HG02973 (cell line): ENCODE results near the gene DNM3.
"Not testable (repeated sequence)": the region's sequence is repeated elsewhere in the genome, so short reads cannot be mapped to it uniquely, and the experiment has no call there.

ENCODE experiments used
- ATAC-seq: cut with Tn5 transposase; IDR thresholded peaks from one replicate; pipeline ENCODE4 v1.9.1; 2021; ENCODE audit warnings: moderate library complexity; ENCODE audit not compliant: unreplicated experiment

The DNM3 gene

DNA sequence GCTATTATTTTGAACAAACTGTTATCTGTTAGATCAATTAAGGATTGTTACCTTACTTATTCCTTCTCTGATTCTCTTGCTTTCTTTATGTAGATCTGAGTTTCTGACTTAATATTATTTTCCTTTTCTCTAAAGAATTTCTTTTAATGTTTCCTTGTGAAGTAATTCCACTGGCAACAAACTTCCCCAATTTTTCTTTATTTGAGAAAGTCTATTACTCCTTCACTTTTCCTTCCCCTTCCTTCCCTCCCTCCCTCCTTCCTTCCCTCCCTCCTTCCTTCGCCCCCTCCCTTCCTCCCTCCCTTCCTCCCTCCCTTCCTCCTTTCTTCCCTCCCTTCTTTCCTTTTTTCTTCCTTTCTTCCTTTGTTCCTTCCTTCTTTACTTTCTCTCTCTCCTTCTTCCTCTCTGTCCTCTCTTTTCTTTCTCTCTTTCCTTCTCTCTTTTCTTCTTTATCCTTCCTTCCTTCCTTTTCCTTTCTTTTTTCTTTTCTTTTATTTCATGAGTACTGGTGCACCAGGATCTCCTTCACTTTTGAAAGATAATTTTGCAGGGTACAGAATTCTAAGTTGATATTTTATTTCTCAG, 177.5 kb downstream of the DNM3 start:
- no peak for ATAC-seq

DNA sequence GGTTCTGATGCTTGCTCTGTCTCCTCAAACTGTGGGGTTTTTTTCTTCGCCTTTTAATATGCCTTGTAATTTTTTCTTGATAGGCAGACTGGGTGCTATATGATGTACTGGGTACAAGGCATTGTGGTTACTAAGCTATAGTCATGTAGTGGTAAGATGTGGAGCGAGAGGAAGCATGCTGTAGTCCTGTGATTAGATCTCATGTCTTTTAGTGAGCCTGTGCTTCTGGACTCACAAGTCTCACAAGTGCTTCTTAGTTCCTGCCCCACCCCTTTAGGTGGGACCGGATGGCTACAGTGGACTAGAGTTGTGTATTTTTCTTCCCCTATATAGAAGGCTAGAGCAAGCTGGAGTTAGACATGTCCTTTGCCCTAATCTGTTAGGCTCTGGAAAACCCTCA, 178.7 kb downstream of the DNM3 start:
- ATAC-seq, result no peak

DNA sequence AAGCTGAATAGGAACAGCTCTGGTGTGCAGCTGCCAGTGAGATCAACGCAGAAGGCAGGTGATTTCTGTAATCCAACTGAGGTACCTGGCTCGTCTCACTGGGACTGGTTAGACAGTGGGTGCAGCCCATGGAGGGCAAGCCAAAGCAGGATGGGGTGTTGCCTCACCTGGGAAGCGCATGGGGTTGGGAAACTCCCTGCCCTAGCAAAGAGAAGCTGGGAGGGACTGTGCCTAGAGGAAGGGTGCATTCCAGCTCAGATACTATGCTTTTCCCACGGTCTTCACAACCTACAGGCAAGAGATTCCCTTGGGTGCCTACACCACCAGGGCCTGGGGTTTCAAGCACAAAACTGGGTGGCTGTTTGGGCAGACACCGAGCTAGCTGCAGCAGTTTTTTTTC, 183.2 kb downstream of the DNM3 start:
- no peak for ATAC-seq

DNA sequence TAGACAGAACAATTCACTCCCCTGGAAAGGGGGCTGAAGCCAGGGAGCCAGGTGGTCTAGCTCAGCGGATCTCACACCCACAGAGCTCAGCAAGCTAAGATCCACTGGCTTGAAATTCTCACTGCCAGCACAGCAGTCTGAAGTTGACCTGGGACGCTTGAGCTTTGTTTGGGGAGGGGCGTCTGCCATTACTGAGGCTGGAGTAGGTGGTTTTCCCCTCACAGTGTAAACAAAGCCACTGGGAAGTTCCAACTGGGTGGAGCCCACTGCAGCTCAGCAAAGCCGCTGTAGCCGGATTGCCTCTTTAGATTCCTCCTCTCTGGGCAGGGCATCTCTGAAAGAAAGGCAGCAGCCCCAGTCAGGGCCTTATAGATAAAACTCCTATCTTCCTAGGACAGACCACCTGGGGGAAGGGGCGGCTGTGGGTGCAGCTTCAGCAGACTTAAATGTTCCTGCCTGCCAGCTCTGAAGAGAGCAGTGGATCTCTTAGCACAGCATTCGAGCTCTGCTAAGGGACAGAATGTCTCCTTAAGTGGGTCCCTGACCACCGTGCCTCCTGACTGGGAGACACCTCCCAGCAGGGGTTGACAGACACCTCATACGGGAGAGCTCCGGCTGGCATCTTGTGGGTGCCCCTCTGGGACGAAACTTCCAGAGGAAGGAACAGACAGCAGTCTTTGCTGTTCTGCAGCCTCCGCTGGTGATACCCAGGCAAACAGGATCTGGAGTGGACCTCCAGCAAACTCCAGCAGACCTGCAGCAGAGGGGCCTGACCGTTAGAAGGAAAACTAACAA, 183.8 kb downstream of the DNM3 start:
- ATAC-seq, result not testable (repeated sequence)

DNA sequence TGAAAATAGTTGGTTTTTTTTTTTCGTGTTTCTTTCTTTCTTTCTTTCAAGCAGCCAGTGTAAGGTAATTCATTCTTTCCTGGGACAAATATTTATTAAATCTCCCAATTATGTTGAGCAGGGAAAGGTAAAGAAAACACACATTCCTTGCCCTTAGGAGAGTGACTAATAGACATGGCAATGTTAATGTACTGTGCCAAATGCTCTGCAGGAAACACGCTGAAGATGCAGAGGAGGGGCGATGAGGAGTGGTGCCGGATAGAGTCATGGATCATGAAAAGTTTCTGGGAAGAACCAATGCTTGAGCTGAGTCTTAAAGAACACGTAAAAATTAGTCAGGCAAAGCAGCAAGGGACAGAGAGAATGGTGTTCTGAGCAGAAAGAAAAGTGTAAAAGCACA, 199.2 kb downstream of the DNM3 start:
- ATAC-seq, result no peak

DNA sequence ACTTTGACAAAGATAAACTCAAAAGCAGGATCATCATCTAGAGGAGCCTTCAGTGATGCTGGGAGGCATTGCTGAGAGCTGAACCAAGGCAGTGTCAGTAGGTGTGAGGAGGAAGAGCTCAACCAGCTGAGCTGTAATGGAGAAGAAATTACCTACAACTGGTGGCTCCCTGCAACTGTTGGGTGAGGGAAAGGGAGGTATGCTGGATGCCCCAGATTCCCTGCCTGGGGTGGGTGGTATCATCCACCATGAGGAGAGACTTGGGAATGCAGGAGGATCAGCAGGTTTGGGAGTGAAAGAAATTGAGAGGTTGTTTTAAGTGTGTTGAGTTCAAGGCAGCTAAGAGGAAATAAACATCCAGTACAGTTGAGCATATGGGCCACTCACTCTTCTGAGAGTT, 199.8 kb downstream of the DNM3 start:
- no peak for ATAC-seq

DNA sequence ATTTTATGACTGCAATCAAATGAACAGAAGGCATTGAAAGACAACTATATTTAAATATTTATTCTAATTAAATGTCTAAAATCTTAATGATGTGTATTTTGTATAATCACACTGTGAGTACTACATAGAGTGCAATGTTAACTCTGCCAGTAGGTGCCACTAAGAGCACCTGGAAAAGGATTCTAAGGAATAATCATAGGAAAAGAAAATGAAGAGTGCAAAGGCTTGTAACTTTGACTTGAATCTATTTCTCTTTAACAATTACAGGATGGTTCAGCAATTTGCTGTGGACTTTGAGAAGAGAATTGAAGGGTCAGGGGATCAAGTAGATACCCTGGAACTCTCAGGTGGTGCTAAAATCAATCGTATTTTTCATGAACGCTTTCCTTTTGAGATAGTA, 200.4 kb downstream of the DNM3 start:
- ATAC-seq, result no peak

DNA sequence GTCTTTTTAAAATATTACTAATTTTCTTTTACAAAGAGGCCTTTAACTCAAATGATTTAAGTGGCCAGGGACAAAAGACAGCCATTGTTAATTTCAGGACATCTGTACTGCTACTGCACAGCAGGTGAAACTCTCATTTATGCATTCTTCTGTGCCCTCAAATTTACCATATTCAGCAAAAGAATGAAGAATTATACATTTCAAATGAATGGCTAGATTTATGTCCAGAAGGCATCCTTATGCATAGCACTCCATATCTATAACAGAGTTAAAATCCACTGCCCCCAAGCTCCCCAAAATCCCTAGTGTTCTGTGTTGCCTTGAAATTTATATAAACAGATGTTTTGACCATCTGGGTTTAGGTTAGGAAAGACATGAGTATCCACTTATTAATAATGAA, 202.6 kb downstream of the DNM3 start:
- no peak for ATAC-seq

DNA sequence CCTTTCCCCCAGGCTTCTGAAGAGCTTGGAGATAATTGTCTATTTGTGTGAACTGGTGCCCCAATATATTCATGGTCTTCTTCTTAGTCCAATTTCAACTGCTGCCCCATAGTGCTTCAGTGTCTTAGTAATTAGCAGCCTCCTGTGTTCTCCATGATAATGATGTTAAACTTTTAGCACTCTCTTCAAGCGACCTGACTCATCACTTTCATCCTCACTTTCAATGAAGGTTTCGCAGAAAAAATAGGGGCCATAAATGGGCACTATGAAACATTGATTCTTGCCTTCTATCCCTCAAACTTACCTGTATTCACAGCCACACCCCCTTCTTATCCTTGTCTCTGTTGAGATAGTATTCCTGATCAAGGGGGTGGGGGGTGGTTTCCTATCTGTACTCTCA, 210.6 kb downstream of the DNM3 start:
- ATAC-seq, result no peak

DNA sequence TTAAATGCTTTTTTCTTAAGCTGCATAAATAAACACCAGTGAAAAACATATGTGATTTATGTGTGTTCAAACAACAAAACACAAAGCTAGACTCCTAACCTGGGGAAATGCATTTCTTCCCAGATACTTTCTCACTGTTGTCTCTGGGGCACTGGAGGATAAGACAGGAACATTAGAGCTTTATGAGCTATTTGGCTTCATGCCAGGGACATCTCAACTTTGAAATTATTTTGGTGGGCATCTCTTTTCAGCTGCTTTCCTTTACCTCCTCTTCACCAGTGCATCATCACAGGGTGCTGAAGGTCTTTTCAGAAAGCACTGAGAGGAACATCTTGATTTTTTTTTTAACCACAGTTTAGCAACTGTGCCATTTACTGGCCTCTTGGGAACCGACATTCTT, 212.9 kb downstream of the DNM3 start:
- no peak for ATAC-seq

DNA sequence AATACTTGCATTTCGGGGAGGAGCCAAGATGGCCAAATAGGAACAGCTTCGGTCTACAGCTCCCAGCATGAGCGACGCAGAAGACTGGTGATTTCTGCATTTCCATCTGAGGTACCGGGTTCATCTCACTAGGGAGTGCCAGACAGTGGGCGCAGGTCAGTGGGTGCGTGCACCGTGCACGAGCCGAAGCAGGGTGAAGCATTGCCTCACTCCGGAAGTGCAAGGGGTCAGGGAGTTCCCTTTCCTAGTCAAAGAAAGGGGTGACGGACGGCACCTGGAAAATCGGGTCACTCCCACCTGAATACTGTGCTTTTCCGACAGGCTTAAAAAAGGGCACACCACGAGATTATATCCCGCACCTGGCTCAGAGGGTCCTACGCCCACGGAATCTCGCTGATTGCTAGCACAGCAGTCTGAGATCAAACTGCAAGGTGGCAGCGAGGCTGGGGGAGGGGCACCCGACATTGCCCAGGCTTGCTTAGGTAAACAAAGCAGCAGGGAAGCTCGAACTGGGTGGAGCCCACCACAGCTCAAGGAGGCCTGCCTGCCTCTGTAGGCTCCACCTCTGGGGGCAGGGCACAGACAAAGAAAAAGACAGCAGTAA, 214.6 kb downstream of the DNM3 start:
- ATAC-seq, result not testable (repeated sequence)

DNA sequence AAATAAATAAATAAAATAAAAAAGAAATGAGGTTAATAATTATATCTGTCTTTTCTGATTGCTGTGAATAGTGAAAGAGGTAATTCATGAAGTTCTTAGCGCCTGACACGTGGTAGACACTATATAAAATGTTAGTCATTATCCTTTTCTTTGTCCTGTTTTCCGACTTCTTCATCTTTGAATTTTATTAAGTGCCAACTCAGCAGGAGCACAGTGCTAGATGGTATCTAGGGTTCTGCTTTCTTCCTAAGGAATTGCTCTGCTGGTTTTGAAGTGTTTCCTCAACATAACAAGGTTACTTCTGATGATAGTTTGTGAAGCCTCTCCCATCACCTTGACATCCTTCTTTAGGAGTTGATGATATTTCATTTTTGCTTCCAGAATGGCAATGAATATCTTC, 227.0 kb downstream of the DNM3 start:
- no peak for ATAC-seq

DNA sequence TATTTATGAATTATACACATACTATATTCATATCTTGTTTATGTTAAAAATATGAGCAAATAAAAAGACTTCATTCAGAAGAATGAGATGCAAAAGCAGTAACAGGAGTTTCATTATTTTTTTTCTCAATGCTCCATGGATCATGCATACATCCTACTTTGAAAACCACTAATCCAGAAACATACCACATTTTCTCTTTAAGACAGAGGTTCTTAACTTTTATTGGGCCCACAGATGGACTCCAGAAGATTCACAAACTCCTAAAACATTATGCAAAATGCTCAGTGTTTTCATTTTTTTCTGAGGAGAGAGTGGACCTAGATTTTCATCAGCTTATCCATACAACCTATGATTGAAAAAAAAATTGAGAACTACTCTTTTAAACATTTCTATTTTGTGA, 227.8 kb downstream of the DNM3 start:
- ATAC-seq, result no peak

DNA sequence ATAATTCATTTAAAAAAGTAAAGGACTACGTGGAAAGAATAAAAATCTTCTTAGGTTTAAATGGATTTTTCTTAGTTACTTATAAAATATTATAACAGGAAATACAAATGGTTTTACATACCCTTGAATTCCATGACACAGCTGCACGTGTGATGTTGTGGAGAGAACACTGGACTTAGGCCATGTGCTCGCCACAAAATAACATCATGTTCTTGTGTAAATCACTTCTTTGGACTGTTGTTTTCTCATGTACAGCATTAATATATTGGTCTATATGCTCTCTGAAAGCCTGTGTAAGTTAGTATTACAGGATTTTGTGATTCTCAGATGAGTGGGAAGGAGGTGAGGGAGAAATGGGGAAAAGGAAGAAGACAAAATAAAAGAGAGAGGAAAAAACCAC, 228.2 kb downstream of the DNM3 start:
- ATAC-seq, result no peak

DNA sequence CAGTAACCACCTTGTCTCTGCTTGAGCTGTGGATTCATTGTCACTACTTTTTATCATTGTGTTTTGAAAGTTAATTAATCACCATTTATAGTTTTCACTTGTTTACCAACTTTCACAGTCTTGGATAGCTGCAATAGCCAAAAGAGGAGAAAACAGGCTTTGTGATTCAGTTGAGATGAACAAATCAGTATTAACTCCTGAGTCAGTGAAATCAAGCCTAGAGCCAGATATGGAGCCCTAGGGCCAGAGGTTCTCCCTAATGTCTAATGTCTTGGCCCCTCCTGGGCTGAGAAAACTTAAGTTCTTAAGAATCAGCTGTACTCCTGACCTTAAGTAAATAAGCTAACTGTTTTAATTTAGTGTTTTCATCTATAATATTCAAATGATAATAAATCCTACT, 228.8 kb downstream of the DNM3 start:
- ATAC-seq, result no peak

DNA sequence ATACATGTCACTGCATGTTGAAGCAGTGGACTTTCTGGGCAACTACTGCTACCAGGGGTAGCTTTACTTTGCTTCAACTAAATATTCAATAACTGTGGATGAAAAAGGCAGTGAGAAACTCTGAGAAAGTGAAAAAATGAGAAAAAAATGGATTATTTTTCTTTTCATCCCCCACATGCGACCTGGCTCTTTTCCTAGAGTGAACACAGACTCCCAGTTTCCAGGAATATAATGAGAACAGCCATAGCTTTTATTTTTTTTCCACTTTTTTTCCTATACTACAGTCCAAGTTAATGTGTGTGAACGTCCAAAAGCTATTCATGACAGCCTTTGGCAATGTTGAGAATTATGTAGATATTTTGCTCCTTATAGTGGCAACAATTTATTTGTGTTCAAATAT, 230.4 kb downstream of the DNM3 start:
- no peak for ATAC-seq

DNA sequence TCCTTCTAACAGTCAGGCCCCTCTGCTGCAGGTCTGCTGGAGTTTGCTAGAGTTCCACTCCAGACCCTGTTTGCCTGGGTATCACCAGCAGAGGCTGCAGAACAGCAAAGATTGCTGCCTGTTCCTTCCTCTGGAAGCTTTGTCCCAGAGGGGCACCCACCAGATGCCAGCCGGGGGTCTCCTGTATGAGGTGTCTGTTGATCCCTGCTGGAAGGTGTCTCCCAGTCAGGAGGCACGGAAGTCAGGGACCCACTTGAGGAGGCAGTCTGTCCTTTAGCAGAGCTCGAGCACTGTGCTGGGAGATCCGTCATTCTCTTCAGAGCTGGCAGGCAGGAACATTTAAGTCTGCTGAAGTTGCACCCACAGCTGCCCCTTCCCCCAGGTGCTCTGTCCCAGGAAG, 238.6 kb downstream of the DNM3 start:
- not testable (repeated sequence) for ATAC-seq

DNA sequence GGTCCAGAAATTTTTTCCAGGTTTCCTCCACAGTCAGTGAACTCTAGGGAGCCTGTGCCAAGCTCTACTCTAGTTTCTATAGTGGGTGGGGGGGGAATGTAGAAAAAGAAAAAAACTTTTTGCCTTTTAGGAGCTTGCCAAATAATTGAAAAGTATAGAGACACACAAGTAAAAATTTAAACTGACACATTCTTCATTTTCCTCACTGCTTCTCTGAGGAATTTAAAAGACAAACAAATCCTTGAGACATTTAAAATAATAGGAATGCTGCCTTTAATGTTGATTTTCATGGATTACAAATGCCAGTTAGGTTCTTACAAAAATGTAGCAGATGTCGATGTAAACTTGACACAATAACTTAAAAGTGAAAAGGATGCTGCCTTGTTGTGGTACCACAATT, 241.9 kb downstream of the DNM3 start:
- no peak for ATAC-seq

DNA sequence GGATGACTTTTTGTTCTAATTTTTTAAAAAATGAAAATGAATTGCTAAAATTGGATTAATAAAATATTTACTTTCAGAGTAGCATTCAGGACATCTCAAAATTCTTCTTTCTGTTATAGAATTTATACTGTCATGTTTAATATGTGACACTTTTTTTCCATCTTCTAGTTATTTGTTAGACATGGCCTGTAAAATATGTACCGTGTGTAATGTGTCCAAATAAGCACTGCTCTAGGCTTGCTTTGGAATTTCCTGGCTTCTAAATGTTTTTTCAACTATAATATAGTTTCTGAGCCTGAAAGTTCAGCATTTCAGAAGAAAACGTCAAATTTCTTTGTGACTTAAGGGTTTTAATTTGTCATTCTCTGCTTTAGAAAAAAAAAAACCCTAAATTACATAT, 243.6 kb downstream of the DNM3 start:
- ATAC-seq, result no peak

DNA sequence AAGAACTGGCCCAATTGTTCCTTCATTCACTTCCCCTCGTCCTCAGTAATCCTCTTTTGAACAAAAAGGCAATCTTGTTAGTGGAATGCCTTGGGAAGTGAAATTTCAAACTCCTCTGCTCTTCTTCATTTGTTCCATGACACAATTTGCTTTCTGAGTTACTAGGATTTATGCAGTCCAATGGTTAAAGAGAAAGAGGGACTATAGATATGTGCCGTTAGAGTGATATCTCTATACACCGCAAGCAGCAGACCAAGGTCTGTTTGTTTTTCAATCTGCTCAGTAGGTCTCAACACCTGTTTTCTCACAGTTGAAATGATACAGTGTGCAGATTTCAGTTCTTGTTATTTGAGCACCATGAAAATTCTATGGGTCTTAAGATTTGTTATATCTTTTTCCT, 244.0 kb downstream of the DNM3 start:
- no peak for ATAC-seq

DNA sequence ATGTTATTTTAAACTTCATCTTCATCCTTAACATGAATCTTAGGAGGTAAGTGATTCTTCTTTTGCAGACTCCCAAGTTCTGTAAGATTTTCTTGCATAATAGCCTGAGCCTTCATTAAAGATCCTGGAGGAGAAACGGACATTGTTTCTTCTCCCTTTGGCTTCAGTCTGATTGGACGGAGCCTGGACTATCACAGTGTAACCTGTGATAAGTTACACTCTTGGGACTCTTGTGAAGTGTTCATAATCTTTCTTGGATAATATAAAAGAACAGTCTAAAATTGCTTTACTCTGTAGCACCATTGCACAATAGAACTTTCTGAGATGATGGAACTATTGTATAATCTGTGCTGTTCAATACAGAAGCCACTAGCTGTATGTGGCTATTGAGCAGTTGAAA, 244.8 kb downstream of the DNM3 start:
- no peak for ATAC-seq

DNA sequence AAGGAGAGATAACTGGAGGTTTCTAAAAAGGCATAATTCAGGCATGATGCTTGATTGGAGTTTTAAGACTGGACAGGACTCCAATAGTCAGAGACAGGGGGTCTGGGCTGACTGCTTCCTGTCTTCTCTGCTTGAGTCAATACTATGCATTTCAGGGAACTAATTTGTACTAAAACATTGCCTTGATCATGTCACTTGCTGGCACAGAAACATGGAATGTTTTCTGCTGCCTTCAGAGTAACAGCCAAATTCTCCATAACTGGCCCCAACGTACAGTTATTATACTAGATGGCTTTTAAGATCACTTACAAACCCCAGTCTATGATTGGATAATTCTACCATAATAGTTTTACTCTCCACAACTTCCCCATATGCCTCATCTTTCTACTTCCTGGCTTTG, 247.0 kb downstream of the DNM3 start:
- ATAC-seq, result no peak
